Activated CD4-positive, alpha-beta T cell treated with anti-CD3 and anti-CD28 coated beads for 1 hour (primary cell): ENCODE measurements around the gene DNAH14.

Experiments used
- DNase-seq: peaks from one replicate; pipeline ENCODE4 v3.0.0-alpha.2; 2020

The DNAH14 gene

GRCh38 chr1:225435957-225436392, 506.5 kb downstream of the DNAH14 start:
- no peak for DNase-seq

DNA sequence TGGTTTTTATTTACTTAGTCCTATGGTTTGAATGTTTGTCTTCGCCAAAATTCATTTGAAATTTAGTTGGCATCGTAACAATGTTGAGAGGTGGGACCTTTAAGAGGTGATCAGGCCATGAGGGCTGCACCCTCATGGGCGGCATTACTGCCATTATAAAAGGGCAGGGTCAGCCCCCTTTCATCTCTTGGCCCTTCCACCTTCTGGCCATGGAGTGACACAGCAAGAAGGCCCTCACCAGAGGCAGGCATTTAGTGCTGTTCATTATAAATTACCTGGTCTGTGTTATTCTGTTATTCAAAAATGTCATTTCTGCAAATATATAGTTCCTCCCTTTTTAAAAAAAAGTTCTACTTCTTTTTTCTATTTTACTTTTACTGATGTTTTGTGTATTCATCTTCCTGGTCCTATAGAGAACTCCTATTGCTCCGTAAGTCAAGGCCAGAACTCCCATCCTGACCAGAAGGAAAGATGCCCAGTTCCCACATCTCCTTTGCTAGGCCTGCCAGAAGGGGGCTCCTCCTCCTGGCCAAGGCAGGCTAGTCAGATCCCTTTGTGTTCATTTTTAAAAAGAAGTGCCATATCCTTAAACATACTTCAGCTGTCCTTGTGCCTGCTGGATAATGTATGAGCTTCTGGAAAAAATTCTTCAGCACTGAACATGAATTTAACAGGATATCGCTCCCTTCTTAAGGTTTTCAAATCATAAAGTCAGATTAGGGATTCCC, 508.4 kb downstream of the DNAH14 start:
- DNase-seq, result no peak

GRCh38 chr1:225440380-225441221, 511.1 kb downstream of the DNAH14 start:
- no peak for DNase-seq

GRCh38 chr1:225441314-225442122, 512.0 kb downstream of the DNAH14 start:
- no peak for DNase-seq

GRCh38 chr1:225442123-225442505, 512.6 kb downstream of the DNAH14 start:
- no peak for DNase-seq

GRCh38 chr1:225445639-225446594, 516.4 kb downstream of the DNAH14 start:
- no peak for DNase-seq

DNA sequence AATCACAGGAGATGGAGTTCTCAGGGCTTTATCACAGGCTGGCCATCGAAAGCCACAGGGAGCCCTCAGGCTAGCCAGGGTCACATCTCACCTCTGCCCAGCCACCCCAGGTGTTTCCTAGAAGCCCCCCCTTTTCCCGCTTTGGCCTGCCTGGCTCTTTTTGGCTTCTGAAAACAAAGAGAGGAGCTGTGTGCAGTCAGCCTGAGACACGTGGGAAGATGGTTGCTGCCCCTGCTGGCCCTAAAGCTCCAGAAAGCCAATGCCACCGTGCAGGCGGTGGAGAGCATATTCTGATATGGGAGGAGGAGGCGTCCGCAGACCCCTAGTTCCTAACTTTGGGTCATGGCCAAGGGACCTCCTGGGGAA, 517.1 kb downstream of the DNAH14 start:
- DNase-seq, result no peak

DNA sequence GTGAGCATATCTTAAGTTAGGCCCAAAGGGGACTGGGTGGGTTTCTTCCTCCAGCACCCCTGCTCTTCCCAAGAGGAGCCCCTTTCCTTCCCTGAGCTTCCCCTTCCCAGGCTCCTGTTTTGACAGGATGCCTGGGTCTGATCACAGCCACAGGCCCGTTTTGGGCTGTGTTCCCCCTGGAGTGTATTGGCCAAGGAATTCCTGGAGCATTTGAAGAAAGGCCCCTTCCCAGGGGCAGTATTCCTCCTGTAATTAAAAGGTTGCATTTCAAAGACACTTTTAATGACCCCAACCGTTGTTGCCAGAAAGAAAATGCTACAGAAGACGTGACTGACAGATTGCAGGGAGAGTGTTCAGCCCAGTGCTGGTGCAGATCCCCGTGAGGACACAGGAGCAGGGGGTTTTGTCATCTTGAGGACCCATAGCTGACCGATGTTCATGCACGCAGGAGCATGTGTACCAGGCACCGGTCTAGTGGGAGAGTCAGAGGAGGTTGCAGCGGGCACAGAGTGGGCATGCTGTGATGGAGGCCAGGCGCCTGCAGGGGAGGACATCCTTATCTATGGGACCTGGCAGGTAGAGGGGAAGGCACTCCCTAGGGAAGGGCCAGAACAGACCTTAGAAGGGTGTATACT, 517.6 kb downstream of the DNAH14 start:
- DNase-seq, result no peak

DNA sequence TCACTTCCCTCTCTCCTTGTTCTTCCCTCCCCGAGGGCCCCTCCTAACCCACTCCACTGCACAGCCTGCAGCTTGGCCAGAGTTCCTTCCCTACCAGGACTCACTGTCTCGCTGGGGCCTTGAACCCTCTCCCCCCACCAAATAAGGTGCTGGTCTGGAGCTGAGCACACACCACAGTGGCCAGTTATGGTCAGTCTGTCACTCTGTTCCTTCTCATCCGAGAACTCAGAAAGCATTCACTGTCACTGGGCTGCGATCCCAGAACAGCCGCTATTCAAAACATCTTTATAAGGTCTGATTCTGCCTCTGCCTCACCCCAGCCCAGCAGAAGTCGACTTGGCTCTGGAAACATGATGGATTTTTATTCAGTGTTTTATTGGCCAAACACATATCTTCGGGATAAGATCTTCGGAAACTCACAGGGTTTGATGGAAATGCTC, 518.2 kb downstream of the DNAH14 start:
- no peak for DNase-seq

DNA sequence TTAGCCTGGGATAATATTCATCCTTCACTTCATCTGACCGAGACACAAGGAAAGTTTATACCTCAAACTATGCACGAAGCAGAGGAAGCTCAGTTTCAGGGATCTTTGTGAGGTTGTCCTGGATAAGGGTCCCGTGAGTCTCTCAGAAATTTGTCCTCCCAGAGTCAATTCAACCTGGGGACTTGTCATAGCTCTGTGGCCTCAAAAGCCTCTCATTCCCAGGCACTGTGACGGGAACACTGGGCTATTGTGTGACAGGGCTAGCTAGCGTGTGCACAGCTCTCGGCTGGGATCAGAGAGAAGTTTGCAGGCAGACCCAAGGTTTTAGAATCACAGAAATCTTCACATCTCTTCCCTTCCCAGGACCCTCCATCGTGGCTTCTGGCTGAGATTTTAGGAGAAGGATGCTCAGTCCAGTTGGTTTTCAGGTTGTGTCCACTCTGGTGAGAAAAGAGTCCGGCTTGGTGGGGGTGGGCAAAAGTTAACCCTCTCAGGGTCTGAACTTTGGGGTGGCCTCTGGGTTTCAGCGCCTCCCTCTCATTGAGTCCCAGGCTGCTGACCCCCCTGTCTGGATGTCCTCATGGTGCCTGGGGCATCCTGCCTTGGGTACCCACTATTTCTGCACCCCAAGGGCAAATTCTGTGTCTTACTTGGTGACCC, 518.8 kb downstream of the DNAH14 start:
- DNase-seq, result no peak
